COLO668 (cell line): ENCODE measurements around the gene STARD13.

ENCODE experiments used
- DNase-seq: peaks from one replicate; lab custom pipeline; 2025; ENCODE audit not compliant: unreplicated experiment; lab: John Stamatoyannopoulos, UW

Gene STARD13

GRCh38 chr13:33123066-33123859 lies 162.3 kb downstream of the STARD13 start:
- DNase-seq, result peak; percentile 57

- DNase-seq, result no peak
These were observed 165.6 kb downstream of the STARD13 start for GRCh38 chr13:33119856-33120543.

- no peak for DNase-seq
These were observed 166.4 kb downstream of the STARD13 start for GRCh38 chr13:33119022-33119781.

GRCh38 chr13:33116321-33117010 lies 169.1 kb downstream of the STARD13 start:
- no peak for DNase-seq

DNA sequence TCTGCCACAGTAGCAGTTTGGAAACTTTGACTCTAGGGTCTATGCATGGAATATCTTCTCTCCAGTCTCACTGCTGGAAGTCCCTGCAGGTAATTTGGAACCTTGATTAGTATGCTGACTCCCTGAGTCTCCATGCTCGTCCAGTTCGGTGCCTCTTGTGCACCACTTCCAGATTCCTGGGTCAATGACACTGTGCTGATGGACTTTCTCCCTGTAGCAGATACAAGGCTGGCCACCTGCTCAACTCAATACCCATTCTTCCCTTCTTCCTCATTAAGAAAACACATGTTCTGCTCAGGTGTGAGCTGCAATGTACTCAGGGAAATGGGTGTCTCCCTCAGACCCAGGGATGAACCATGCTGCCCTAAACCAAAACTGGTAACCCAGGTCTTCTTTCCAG lies 170.3 kb downstream of the STARD13 start:
- no peak for DNase-seq

- no peak for DNase-seq
These were observed 171.4 kb downstream of the STARD13 start for GRCh38 chr13:33114146-33114545.

GRCh38 chr13:33112766-33113165 lies 172.8 kb downstream of the STARD13 start:
- no peak for DNase-seq

GRCh38 chr13:33111414-33112110 lies 174.0 kb downstream of the STARD13 start:
- DNase-seq, result no peak

DNA sequence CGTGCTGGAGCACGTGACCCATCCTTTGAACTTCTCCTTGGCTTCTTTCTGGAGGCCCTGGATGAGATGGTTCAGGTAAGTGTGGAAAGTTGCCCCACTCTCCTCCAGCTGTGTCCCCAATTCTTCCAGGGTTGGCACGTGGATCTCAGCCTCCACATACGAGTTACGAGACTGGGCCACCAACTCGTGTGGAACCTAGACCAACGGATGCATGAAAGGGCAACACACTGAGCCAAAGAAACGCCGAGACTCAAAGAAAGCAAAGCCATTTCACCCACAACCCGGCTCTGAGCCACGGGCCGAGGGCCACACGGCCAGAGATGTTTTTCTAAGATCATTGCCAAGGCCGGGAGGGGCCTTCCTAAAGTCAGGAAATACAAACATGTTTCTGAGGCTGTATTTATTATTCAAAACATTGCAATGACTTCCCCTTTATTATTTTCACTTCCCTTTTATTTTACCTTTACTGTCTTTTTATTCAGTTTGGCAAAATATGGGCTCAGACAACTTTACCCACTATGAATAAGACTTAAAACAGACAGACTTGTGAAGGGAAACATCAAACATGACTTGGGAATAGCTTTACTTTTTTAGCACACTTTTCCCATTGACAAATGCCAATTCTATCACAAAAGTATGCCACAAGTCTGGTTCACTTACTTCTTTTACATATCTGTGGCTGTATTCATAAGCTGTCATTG lies 174.7 kb downstream of the STARD13 start:
- DNase-seq, result no peak

GRCh38 chr13:33110386-33110712 lies 175.2 kb downstream of the STARD13 start:
- DNase-seq, result no peak

DNA sequence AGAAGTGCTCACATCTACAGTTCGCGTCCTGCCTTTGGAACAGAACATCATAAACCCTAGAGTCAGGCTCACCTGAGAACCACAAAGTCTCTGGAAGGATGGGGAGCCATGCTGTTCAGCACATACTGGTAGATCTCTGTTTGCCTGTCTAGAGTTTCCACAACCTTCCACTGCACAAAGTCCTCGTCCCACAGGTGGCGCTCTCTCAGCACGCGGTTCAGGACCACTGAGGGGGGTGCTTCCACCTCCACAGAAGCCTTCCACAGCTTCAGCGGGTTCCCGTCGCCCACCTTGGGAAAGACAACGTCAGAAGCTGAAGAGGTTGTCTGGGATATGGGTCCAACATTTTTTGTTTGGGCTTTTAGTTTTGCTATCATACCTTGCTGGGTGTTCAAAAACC lies 175.8 kb downstream of the STARD13 start:
- DNase-seq, result no peak

- DNase-seq, result no peak
These were observed 176.3 kb downstream of the STARD13 start for GRCh38 chr13:33109271-33109697.

DNA sequence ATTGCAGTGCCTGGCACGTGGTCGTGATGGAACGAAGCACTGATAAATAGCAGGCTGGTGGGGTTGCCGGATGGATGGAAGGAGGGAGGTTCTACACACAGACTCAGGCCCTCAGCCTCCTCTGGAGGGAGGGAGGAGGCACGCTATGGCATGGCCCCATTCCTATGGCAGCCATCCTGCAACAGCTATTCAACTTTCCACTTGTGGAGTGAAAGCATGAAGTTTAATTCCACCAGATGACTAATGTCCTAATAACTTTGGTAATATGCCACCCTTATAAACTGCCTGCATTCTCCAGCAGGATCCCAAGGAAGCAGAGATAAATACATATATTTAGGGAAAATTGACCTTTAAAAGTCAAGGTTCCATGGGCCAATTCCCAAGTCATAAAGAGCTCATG lies 176.9 kb downstream of the STARD13 start:
- DNase-seq, result no peak

GRCh38 chr13:33107361-33107760 lies 178.2 kb downstream of the STARD13 start:
- DNase-seq, result no peak

- no peak for DNase-seq
These were observed 178.7 kb downstream of the STARD13 start for GRCh38 chr13:33106656-33107360.

DNA sequence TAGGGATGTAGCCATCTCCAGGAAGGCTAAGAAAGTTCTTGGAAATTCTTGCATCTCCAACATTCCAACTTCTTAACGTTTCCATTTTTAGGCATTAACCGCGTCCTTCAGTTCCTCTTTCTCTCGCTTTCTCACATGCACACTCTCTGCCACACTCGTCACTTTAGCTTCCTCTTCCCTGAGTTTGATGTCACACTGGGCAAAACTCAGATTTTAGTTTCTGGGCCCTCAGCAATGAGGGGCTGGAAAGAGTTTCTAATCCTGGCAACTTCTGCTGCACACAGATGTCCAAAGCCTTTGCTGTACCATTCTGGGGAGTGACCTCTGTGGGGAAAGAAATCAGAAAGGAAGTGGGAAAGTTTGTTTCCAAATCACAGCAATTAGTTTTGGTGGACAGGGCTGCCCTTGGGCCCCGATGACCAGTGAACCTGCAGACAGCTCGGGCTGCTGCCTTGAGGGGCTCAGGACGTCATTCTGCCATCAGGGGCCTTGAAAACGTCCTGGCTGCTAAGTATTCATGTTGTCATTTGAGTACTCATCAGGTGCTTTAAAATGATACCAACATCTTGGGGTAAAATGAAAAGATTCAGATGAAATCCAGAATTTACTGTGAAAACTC lies 180.1 kb downstream of the STARD13 start:
- DNase-seq, result no peak

- no peak for DNase-seq
These were observed 182.1 kb downstream of the STARD13 start for GRCh38 chr13:33103457-33103856.

GRCh38 chr13:33101835-33102234 lies 183.7 kb downstream of the STARD13 start:
- DNase-seq, result no peak

GRCh38 chr13:33100886-33101285 lies 184.7 kb downstream of the STARD13 start:
- DNase-seq, result no peak
